Measurements from ENCODE around the gene THRB.

Gene THRB

DNA sequence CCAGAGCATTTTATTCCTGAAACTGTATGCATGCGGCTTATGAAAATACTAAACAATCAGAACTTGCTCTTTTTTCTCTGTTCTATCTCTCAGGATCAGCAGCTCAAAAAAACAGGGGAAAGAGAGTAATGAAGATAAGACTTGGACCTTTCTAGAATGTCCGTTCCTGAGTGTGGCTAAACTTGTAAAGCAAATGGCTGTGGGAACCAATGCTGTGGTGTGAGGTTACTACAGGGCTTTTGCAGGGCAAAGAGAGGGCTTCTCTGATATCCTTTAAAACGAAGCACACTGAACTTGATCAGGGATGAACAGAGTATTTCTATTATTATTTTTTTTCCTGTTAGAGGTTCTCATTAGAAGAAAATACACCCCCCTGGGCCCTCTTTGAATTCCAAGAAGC lies 223.4 kb downstream of the THRB start:
- DNase-seq (ENCODE audit: low read depth in 2 of 2), result no peak

DNA sequence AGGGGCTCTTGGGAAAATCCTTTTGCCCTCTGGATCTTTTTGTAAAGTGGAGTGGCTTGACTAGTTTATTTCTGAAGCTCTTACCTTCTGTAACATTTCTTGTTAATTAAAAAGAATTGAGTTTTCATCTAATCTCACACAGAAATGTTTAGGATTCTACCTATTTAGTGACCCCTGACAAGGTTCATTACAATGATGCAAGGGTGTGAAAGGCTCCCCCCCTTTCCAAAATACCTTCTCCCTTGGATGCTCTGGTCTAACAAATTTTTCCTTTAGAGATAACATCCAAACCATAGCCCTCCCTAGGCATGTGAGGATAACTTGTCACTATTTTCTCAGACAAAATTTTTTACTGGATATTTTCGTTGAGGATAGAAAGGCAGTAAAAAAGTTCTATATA lies 223.9 kb downstream of the THRB start:
- no peak for DNase-seq (ENCODE audit: low read depth in 2 of 2)

DNA sequence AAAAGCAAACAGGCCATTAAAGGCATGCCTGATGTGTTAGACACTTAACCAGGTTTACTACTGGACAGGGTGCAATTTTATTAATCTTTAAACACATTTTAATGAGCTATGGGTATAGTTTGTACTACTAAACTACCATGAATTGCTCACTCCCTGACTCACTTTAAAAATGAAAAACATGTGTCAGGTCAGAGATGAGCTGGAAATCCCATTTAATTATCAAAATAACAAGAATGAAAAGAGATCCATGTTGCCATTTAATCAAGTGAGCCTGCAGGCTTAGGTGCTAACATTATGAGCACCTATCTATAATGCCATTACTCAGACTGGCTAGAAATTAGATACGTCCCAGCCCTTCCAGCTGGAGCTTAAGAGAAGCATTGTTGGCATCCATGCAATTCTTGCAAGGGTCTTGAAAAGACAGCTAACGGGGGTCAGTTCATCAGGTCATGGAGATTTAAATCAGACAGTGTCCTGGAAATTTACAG lies 224.4 kb downstream of the THRB start:
- peak; percentile 39 to 52 for DNase-seq (ENCODE audit: low read depth in 2 of 2)

DNA sequence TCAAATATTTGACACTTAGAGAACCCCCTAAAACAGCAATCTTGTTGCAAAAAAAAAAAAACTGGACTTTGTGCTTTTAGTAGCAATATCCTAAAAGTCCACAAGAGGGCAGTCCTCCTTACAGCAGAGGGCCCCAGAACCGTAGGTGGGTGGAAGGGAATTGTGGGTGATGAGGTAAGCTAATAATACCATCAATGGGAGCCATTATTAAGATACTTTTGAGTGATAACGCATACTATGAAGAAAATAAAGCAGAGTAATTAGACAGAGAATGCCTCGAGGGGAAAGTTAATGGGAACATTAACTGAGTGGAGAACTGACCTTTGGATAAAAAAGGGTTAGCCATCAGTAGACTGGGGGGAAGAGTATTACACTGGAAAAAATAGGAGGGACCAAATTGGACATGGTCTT lies 229.9 kb downstream of the THRB start:
- DNase-seq (ENCODE audit: low read depth in 2 of 2), result peak in 1 of 2 experiments; percentile 21

DNA sequence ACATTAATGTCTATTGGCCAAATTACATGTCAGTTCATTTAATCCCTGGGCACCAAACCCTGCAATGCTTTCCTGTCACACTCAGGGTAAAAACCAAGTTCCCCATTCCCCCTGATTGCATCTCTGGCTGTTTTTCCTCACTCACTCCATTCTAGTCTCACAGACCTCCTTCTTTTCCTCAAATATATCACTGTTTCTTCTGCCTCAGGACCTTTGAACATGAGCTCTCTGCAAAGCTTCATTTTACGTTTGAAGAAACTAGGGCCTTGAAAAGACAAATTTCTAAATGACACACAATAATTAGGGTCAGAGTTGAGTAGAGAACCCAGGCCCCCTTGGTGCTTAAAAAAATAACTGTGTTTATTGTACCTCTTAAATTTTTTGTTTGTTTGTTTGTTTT lies 230.6 kb downstream of the THRB start:
- DNase-seq (ENCODE audit: low read depth in 2 of 2), result no peak

DNA sequence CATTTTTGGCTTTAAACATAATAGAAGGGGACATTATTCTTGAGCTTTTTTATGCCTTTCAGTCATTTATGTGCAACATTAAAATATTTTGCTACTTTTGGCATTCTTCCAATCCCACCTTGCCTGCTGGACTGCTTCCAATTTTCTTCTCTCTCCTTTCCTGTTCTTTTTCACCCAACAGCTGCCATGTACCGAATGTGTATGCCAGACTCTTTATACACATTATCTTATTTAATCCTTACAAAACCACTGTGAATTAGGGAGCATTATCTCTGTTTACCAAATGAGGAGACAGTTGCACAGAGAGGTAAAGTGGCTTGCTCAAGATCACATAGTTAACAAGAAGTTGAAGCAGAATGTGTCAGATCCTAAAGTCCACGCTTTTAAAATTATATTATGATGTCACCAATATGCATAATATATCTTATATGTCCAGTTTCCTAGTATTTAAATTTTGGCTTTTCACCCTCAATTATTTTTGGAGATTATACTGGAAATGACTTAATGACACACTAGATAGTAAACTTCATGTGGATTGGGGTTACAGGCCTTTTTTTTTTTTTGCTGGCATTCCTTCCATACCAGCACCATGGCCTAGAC lies 231.5 kb downstream of the THRB start:
- DNase-seq (ENCODE audit: low read depth in 2 of 2), result no peak

DNA sequence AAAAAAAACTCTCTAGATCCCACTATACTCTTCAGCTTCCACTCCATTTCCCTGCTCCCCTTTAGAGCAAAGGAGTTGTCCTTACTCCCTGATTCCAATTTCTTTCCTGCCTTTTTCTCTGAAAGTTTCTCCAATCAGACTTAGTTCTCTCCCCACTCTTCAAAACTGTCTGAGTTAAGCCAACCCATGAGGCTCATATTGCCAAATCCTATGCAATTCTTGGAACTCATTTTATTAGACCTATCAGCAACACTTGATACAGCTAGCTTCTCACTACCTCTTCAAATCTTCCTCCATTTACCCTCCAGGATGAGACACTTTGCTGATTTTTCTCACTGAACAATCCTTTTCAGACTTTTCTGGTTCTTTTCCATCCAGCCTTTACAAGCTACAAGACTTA lies 233.1 kb downstream of the THRB start:
- DNase-seq (ENCODE audit: low read depth in 2 of 2), result no peak

DNA sequence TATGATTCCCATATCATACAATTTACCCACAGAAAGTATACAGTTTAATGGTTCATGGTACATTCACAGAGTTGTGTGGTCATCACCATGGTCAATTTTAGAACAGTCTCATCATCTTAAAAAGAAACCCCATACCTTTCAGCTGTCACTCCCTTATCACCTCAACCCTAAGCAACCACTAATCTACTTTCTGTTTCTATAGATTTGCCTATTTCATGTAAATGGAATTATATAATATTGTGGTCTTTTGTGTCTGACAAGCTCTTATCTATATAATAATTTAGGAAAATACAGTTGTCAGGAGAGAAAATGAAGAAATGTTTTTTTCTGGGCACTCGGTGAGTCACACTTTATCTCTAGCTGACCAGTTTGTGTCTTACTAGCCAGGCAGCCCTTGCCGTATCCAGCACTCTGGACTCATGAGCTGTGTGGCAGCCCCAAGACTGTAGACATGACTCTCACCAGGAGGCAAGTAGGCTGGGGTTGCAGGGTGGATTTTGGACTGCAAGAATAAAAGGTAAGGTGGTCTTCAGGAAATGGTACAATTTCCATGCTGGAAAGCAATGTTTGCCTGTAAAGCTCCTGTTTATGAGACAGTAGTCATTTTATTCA lies 234.6 kb downstream of the THRB start:
- no peak for DNase-seq (ENCODE audit: low read depth in 2 of 2)

DNA sequence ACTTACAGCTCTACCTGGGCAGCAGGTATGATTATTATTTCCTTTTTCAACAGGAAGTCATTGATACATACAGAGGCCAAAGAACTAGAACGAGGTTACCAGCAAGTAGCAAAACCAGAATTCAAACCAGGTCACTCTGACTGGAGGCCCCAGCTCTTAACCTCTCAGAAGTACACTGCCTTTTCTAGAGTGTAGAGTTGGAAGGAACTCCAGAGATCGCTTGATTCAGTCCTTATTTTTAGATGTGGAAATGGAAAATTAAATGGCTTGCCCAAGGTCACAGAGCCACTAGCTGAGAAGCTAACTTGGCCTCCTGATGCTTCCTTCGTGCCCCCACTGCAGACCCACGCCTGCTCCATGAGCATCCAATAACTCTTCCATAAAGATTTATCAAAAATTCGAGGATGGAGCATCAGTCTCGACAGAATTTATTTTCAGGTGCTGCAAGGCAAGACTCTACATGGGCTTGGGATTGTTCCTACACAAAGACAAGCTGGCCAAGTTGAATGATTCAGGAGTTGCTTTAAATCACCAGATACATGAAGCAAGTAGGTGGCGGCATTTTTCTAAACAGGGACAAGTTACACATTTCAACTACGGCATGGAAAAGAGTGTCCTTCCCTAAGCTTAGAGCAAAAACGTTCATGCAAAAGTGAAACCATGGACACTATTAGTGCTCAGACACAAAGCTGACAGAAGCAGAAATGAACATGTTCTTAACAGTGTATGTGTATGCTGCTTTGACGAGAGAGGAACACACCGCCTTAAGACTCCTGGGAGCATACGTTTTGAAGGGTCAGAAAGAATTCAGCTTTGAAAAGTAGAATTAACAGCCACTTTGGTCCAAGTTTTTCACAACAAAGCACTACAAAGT lies 235.7 kb downstream of the THRB start:
- DNase-seq (ENCODE audit: low read depth in 2 of 2), result no peak

DNA sequence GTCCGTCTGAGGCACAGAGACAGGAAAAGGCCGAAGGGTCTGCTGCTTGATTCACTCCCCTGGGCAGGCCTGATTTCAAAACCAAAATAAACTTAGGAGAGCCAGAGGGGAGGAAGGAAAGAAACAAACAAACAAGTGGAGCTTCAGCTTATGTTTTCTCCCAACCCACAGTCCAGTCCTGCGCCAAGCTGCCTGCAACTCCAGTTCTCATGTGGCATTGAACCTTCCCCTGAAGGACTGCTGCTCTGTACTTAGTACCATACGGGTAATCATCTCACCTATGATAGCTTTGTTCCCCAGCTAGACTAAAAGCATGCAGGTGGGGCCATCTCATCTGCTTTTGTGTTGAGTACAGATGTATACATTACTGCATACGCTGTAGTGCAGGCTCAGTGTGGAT lies 236.4 kb downstream of the THRB start:
- no peak for DNase-seq (ENCODE audit: low read depth in 2 of 2)

DNA sequence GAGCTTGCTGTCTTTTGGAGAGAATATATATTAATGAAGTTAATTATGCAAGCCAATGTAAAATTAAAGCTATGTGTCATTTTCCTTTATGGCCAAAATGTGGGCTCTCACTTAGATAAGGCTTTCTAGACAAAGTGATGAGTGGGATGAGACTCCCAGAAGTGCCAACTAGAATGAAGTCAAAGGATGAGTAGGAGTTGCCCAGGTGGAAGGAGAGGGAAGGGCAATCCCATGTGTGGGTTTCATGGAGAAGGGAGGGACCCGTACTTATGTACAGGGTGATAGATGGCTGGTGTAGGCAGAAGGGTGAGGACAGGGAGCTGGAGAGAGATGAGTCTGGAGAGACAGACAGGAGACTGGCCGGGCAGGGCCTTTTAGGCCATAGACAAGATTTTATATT lies 239.2 kb downstream of the THRB start:
- no peak for DNase-seq (ENCODE audit: low read depth in 2 of 2)

DNA sequence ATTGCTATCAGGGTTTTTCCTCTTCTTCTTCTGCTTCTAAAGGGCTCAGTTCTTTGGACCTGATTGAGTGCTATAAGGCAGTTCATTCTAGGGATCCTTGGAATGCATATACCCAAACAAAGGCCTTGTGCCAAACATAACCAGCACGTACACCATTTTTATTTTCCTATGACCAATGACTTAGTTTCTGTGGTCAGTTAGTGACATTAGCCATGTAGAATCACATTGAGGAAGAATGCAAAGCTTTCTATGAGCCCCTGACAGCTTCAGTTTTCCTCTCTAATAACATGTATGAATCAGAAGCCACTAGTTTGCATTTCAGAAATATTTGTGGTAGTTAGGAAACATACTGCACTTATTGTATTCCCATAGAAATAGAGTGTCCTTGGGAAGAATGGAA lies 240.0 kb downstream of the THRB start:
- peak; percentile 90 to 93 for DNase-seq (ENCODE audit: low read depth in 2 of 2)

DNA sequence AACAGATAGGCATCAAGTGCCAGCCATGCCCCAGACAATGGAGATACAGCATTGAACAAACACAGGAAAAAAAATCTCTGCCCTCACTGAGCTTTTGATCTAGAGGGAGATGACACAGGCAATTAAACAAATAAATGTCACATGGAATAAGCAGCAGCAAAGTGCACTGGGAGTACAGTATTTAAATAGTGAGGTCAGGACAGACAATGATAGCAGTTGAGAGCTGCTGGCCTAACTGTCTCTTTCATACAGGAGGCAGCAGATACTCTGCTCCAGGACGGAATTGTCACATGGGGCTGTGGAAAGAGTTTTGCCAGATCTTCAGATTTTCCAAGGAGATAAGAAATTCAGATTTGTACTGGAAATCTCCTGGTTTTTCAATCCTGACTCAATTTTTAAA lies 241.3 kb downstream of the THRB start:
- DNase-seq (ENCODE audit: low read depth in 2 of 2), result no peak

DNA sequence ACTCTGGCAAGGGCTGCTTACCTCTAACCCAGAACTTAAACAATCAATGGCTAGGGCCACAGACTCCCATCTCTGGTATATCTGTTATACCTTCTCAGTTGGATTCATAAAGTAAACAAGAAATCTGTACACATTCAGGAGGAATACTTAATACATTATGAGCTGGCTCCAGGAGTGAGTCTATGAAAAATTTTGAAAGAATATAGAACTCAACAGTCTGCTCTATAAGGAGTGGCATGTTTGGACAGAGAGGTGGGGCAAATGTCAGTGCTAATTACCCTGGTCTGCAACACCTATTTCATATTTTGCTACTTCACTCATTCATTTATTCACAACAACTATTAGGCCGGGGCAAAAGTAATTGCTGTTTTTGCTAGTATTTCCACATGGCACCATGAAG lies 245.1 kb downstream of the THRB start:
- no peak for DNase-seq (ENCODE audit: low read depth in 2 of 2)

DNA sequence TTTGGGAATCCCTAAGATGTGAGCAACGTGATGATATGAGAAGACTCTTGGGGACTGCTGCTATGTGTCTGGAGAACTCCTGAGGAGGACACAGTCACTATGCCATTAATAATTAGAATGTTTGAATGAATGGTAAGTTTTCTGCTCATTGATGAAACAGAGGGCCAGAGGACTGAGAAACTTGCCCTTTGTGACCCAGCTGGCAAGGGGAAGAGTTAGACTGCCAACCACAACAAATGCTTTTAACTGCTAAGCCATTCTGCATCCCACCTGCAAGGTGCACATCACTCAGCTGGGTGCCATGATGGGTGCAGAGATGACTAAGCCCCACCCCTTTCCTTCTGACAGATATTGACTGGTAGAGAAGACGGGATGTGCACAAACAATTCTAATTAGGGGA lies 249.6 kb downstream of the THRB start:
- DNase-seq (ENCODE audit: low read depth in 2 of 2), result no peak

DNA sequence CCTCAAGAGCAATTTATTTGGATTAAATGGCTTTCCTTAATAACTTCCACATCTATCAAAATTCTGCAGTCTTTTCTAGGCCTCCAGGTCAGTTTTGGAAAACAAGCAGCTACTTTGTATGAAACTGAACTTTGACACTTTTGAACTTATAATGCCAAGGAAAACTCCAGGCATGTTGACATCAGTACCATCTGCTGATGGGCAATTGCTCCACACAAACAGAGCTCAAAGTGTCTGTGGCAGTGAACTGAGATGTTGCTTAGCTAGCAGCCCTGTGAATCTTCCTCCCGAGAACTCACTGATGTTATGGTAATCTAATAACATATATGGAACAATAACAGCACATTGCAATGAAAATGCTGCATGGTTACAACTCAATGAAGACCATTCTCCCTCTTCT lies 250.2 kb downstream of the THRB start:
- DNase-seq (ENCODE audit: low read depth in 2 of 2), result no peak

DNA sequence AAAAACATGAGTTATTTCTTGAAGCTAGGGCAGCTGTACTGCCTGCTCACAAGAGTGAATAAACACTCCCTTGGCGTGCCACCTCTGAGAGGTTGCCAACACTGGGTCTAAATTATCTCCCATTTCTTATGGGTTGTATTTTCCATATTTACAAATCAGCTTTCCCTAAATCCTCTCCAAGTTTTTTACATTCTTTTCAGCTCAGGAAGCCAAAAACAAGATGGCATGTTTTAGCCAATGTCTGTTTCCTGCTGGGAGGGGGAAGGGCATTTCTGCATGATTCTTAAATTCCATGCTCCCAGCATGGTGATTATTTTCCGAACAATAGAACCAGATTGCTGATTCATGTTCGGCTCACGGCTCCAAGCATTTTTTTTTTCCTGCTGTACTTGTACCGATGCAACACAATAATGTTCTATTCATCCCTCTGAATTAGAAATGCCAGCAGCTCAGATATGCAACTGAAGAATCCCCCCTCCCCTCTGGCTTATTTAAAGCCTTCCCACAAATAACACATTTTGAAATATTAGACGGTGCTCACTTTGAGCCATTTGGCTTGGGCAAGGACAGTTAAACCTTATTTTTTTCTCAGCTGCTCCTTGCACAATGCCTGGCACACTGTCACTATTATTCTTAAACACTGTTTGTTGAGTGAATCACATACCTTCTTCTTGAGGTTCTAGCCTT lies 252.5 kb downstream of the THRB start:
- peak; percentile 71 to 74 for DNase-seq (ENCODE audit: low read depth in 2 of 2)

DNA sequence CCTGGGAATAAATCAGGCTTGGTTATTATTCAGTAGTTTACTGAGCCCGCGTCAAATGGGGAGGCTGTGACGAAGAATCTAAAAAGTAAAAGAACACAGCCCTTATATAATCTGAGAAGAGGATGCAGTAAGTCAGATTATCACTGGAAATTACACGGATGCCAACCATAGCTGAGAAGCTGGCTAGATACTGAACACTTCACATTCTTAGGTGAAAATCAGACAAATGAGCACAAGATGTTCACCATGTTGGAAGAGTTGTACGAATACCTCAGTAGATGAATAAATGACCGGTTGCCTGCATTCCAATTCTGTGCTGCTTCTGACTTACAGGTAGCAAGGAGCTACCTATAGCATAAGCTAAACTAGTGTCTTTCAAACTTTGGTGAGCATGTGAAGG lies 254.3 kb downstream of the THRB start:
- no peak for DNase-seq (ENCODE audit: low read depth in 2 of 2)

DNA sequence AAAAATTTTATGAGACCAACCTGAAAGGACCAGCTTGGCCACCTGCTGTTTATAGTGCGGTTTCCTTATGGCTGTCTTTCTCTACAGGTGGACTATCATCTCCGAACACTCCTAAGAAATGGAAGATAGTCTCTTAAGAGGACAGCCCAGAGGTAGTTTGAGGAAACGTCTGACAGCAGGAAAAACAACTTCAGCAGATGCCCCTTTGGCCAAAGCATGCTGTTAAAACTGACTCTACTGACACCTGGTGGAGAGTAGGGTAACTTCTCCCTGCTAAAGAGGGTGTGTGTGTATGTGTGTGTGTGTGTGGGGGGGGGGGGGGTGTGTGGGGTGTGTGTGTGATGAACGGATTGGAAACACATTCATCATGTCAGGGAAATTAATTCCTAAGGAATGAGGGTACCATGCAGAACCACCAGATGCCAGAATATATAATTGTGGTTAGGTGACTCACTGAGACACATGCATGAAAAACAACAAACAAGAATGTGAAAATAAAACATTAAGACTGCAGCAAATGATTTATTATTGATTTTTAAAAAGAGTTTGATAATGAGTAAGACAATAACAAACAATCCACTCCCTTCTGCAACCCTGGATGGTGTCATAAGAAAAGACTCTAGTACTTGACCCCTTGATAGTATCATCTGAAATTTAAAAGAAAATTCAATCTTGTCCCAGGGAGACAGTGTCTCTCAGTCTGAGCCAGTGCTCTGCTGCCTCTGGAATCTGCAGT lies 256.5 kb downstream of the THRB start:
- DNase-seq (ENCODE audit: low read depth in 2 of 2), result peak; percentile 95

DNA sequence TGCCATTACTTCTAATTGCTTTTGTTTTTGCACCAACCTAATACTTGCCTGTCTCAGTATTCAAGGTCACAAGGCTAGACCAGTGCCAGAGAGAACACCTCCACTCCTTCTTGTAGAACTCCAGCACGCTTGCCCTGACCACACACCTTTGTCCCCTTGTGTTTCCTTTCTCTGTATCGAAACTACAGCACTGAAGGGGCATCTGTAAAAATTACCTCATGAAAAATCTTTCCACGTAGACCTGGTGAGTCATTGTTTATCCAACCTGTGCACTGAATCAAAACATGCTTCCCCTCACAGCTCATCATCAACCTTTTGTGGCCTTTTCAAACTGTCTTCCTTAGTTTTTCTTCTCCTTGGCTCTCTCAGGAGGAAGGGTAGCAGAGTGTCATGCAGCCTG lies 259.5 kb downstream of the THRB start:
- no peak for DNase-seq (ENCODE audit: low read depth in 2 of 2)

DNA sequence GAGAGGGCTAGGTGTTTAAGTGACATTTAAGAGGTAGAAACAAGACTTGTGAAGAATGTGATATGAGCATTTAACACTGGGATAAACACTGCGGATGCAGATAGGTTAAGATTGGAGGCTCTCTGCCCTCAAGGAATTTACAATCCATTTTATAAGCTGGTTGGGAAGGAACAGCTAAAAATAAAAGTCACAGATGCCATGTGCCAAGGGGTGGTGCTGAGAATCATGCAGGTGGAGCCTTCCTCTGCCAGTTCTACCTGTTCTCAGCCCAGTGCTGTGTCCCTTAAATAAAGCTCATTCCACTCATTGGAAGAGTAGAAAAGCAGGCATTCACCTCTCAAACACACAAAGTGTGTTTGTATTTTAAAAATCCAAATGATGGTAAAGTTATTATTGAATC lies 261.9 kb downstream of the THRB start:
- no peak for DNase-seq (ENCODE audit: low read depth in 2 of 2)
